Fibroblast of lung (primary cell): ENCODE results near the gene TAS2R1. TPM values are rescaled to one million over a fixed set of nuclear protein-coding genes. Genes with fewer than 3 reads are reported as not detected.
"Not testable (repeated sequence)": the region's sequence is repeated elsewhere in the genome, so short reads cannot be mapped to it uniquely, and the experiment has no call there.

Source experiments
- DNase-seq, 2 donors: peaks; one replicate each; pipeline versions ENCODE4 v3.0.0 to v3.0.0-alpha.2; 2010; ENCODE audit warnings: low read depth in 2 of 2
- H2AFZ ChIP-seq: 2 replicates; pipeline ENCODE4 v1.5.1; 2012; ENCODE audit warnings: low read length, control low read depth, inconsistent platforms
- H3K27ac ChIP-seq: 2 replicates; pipeline ENCODE4 v1.5.1; 2011; ENCODE audit warnings: low read length, control low read depth; ENCODE audit not compliant: insufficient read depth
- H3K27me3 ChIP-seq: 2 replicates; pipeline ENCODE4 v1.5.1; 2011; ENCODE audit warnings: mild to moderate bottlenecking, low read length; ENCODE audit not compliant: control insufficient read depth, insufficient read depth
- H3K36me3 ChIP-seq: 2 replicates; pipeline ENCODE4 v1.5.1; 2011; ENCODE audit warnings: low read length; ENCODE audit not compliant: control insufficient read depth, insufficient read depth
- H3K4me1 ChIP-seq: 2 replicates; pipeline ENCODE4 v1.5.1; 2011; ENCODE audit warnings: low read length; ENCODE audit not compliant: control insufficient read depth, insufficient read depth; ENCODE audit errors: extremely low read depth
- H3K4me2 ChIP-seq: 2 replicates; pipeline ENCODE4 v1.5.1; 2011; ENCODE audit warnings: low read length, control low read depth; ENCODE audit not compliant: insufficient read depth; ENCODE audit errors: extremely low read depth
- H3K4me3 ChIP-seq, 4 experiments: fragments of 200-600 bp in 1 of 4; sonication (generic) in 1 of 4; replicated peaks in 1 of 4; 2 replicates each; pipeline ENCODE4 v1.5.1; 2011 to 2016; ENCODE audit warnings: low read length in 4 of 4, low read depth in 3 of 4, mild to moderate bottlenecking in 3 of 4, control low read depth in 2 of 4, inconsistent platforms in 1 of 4, mixed read lengths in 1 of 4; ENCODE audit not compliant: insufficient read depth in 1 of 4; ENCODE audit errors: control extremely low read depth in 1 of 4
- H3K79me2 ChIP-seq: 2 replicates; pipeline ENCODE4 v1.5.1; 2012; ENCODE audit warnings: mild to moderate bottlenecking, low read length, inconsistent platforms; ENCODE audit not compliant: control insufficient read depth, insufficient read depth
- H3K9ac ChIP-seq: 2 replicates; pipeline ENCODE4 v1.5.1; 2011; ENCODE audit warnings: mild to moderate bottlenecking, low read length, control low read depth; ENCODE audit not compliant: insufficient read depth
- H3K9me3 ChIP-seq: 2 replicates; pipeline ENCODE4 v1.5.1; 2012; ENCODE audit warnings: low read depth, low read length; ENCODE audit not compliant: control insufficient read depth, insufficient read depth
- H4K20me1 ChIP-seq: 2 replicates; pipeline ENCODE4 v1.5.1; 2011; ENCODE audit warnings: low read length; ENCODE audit not compliant: control insufficient read depth, insufficient read depth; ENCODE audit errors: extremely low read depth
- CTCF ChIP-seq, 2 donors: IDR thresholded peaks in 1 of 2; conservative IDR thresholded peaks in 1 of 2; 1 replicate in 1 of 2; 2 replicates in 1 of 2; pipeline ENCODE4 v1.5.1; 2011 to 2012; ENCODE audit warnings: low read length in 2 of 2, control low read depth in 1 of 2, inconsistent platforms in 1 of 2, low read depth in 1 of 2, mild to moderate bottlenecking in 1 of 2
- EZH2 ChIP-seq: IDR thresholded peaks from 2 replicates; pipeline ENCODE4 v1.5.1; 2012; ENCODE audit warnings: low read length, control low read depth, mild to moderate bottlenecking; ENCODE audit errors: missing control alignments
- polyA plus RNA-seq, 2 donors: library from polyadenylated mRNA; depleted of rRNA in 1 of 2; stranded (reverse) in 1 of 2; unstranded in 1 of 2; fragments of >200 nt; gene quantifications; 2 replicates each; pipeline ENCODE4 v1.2.1, GENCODE V29; 2011 to 2012; ENCODE audit warnings: missing spikeins in 1 of 2
- total RNA-seq: library from RNA; depleted of rRNA; stranded (reverse); fragments of >200 nt; gene quantifications from 2 replicates; pipeline ENCODE4 v1.2.1, GENCODE V29; 2014

Gene TAS2R1
- total and polyA plus RNA-seq, 2 donors (not counting 1 experiment from before 2014, with no cell fraction given) = 0.18 TPM; not detected in 1

DNA sequence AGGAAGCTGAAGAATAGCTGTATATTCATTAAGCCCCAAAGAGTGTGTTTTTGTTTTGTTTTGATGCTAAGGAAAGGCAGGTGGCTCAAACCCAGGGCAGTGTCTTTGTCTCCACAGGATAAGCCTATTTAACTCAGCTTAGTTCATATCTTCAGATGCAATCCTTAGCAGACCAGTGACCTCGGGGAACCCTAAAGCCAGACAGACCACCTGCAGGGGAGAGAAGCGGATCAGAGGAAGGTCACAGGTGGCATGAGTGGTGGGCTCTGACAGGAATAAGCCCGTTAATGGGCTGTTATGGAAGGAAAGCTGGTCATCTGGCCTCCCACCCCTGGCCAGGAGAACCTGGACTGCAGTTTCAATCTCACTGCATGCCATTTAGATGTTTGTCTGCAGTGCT, 30.8 kb downstream of the TAS2R1 start:
- no peaks in the 10 kb centered on the region for H3K9me3 ChIP-seq
- DNase-seq = no peak
- H3K9ac ChIP-seq = no peak overlapping the region
- TF ChIP-seq CTCF (conservative IDR thresholded peaks at IDR 0.05 in 1 of 2, IDR thresholded peaks at IDR 0.05 in 1 of 2; ENCODE audit: low read depth in 1 of 2, low read length in 2 of 2) = no peak
- H2AFZ ChIP-seq = no peak overlapping the region
- no peaks in the 10 kb centered on the region for H3K79me2 ChIP-seq
- H3K4me3 ChIP-seq = no peak overlapping the region
- H3K27ac ChIP-seq = no peak overlapping the region
- H3K36me3 ChIP-seq = no peaks in the 10 kb centered on the region
- H3K27me3 ChIP-seq = no peaks in the 10 kb centered on the region
- H3K4me2 ChIP-seq = no peak overlapping the region
- H4K20me1 ChIP-seq = no peaks in the 10 kb centered on the region
- no peaks in the 10 kb centered on the region for H3K4me1 ChIP-seq

DNA sequence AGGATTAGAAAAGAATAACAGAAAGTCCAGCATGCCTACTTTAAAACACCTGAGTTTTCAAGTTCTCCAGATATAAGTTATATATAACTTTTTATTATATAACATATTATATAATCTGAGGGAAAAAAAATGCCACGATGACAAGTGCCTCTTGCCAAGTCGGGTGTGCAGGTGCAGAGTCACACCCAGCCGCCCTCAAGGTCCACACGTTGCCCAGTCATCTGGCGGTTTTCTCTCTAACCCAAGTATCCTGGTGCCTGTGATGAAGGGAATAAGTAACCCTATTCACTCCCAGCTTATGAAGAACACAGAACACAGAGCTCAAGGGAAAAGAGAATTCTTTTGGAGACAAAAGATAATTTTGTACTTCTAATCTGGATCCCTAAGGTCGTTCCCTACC, 31.8 kb downstream of the TAS2R1 start:
- not testable (repeated sequence) for H3K27ac ChIP-seq, H3K9me3 ChIP-seq, H3K4me2 ChIP-seq, H3K4me3 ChIP-seq, H3K4me1 ChIP-seq, H3K9ac ChIP-seq, H3K36me3 ChIP-seq, H4K20me1 ChIP-seq, H3K27me3 ChIP-seq, H2AFZ ChIP-seq, H3K79me2 ChIP-seq, DNase-seq

DNA sequence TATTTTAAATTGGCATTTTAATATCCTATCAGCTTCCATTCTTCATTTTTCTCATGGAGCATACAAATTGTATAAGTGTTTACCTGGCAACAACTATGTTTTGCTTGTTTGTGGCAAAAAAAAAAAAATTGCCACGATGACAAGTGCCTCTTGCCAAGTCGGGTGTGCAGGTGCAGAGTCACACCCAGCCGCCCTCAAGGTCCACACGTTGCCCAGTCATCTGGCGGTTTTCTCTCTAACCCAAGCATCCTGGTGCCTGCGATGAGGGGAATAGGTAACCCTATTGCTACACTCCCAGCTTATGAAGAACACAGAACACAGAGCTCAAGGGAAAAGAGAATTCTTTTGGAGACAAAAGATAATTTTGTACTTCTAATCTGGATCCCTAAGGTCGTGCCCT, 32.8 kb downstream of the TAS2R1 start:
- H3K36me3 ChIP-seq, H3K4me3 ChIP-seq, H2AFZ ChIP-seq, DNase-seq, H3K9ac ChIP-seq, H3K27me3 ChIP-seq, H3K9me3 ChIP-seq, H4K20me1 ChIP-seq, H3K4me1 ChIP-seq, H3K79me2 ChIP-seq, H3K4me2 ChIP-seq, H3K27ac ChIP-seq: not testable (repeated sequence)

- Histone ChIP-seq H3K9ac (no peak overlapping the region), H4K20me1 (no peaks in the 10 kb centered on the region), H3K27ac (no peak overlapping the region), H3K36me3 (no peaks in the 10 kb centered on the region), H3K4me3 (no peak overlapping the region), H3K9me3 (no peaks in the 10 kb centered on the region), H3K27me3 (no peaks in the 10 kb centered on the region), H2AFZ (no peak overlapping the region), H3K4me1 (no peaks in the 10 kb centered on the region), H3K79me2 (no peaks in the 10 kb centered on the region), H3K4me2 (no peak overlapping the region)
- TF ChIP-seq CTCF (conservative IDR thresholded peaks at IDR 0.05 in 1 of 2, IDR thresholded peaks at IDR 0.05 in 1 of 2; ENCODE audit: low read depth in 1 of 2, low read length in 2 of 2) (no peak), EZH2 (no peak)
- no peak for DNase-seq
These were observed 33.3 kb downstream of the TAS2R1 start for GRCh38 chr5:9596824-9597223.
